Measurements from ENCODE around the gene CNGA2.

Gene CNGA2

DNA sequence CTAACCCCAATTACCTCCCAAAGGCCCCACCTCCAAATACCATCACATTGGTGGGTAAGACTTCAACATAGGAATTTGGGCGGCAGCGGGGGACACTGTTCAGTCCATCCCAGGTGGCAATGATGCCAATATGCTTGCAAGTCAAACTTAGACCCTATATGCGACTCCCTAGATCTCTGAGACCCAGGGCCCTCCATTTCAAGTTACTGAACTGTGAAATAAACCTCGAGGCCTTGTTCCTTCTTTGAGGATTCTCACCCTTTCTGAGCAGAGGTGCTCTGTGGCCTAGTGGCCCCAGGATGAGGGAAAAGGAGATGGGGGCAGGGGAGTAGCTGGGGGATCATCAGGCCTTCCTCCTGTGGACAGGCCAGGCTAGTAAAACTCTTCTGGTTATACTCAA, 44.7 kb downstream of the CNGA2 start:
- in situ Hi-C loops (cut with MboI; ENCODE audit: low pct_unique_long_range_greater_than_20kb, low sequenced_read_pairs, unreplicated experiment) = no loop called here

DNA sequence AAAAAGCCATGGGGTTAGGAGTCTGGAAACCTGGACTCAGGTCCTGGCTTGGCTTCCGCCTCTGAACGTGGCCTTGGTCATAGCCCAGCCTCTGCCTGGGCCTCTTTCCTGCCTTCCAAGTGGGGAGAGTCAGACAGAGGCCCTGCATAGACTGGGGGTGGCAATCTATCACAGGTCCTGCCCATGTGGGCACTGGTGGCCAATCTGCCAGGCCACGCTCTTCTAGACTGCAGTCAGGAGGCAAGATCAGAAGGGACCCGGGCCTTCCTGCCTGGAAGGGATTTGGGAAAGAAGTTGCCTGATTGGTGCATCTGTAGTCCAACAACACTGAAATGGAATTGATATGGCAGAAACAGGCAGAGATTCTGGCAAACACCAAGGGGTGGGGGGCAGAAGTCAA, 46.1 kb downstream of the CNGA2 start:
- TF ChIP-seq CTCF (IDR thresholded peaks at IDR 0.05; ENCODE audit: extremely low read depth, insufficient read depth, missing control alignments) = no peak
- in situ Hi-C loops (cut with MboI; ENCODE audit: low pct_unique_long_range_greater_than_20kb, low sequenced_read_pairs, unreplicated experiment) = no loop called here
- no peak for DNase-seq (ENCODE audit: low spot score)

More for the DNA sequence above, 44.7 kb downstream of the CNGA2 start:
- no peak for TF ChIP-seq CTCF (IDR thresholded peaks at IDR 0.05; ENCODE audit: extremely low read depth, insufficient read depth, missing control alignments)
- DNase-seq (ENCODE audit: low spot score) = no peak

DNA sequence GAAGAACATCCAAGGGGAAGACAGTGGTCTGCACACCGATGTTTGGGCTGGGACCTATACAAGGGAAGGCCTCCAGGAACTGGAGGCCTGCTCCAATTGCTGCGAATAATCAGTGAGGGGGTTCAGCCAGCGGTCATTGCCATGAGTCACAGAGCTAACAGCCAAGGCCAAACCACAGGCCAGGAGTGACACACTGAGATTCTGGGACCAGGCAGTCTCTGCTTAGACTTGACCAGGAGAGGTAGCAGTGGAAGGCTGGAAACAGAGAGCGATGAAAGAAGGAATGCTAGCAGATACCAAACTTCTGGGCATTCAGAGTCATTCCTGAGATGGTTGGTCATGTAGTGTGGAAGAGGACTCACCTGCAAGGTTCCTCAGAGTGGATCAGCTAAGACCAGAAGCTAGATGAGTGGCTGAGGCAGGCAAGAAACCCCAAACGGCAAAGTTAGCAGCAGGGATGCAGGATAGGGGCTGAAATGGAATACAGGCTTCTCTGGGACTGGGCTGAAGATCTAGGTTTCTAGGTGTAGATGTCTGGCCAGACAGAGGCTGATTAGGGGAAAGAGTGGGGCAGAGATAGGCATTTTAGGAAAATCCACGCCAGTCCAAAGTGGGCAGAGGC, 54.7 kb downstream of the CNGA2 start:
- in situ Hi-C loops (cut with MboI; ENCODE audit: low pct_unique_long_range_greater_than_20kb, low sequenced_read_pairs, unreplicated experiment) = no loop called here
- no peak for TF ChIP-seq CTCF (IDR thresholded peaks at IDR 0.05; ENCODE audit: extremely low read depth, insufficient read depth, missing control alignments)
- no peak for DNase-seq (ENCODE audit: low spot score)

- in situ Hi-C loops (cut with MboI; ENCODE audit: low pct_unique_long_range_greater_than_20kb, low sequenced_read_pairs, unreplicated experiment) = no loop called here
- no peak for DNase-seq (ENCODE audit: low spot score)
- no peak for TF ChIP-seq CTCF (IDR thresholded peaks at IDR 0.05; ENCODE audit: extremely low read depth, insufficient read depth, missing control alignments)
These were observed 56.1 kb downstream of the CNGA2 start for GRCh38 chrX:151790481-151791160.

DNA sequence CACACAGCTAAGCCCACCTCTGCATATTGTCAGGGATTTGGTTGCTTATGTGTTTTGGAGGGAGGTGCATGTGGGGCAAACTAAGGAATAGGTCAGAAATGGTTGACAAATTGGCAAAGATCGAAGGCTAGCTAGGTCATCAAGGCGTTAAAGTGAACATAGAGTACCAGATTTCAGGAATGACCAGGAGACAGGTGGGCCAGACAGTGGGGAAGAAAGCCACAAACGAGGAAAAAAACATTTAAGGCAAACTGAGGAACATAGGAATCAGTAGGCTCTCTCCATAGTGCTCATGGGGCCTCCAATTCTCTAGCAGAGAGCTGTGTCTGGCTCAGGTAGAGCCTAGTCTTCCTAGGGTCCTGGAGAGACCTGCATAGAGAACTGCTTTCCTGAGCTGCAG, 57.4 kb downstream of the CNGA2 start:
- DNase-seq (ENCODE audit: low spot score) = no peak
- in situ Hi-C loops (cut with MboI; ENCODE audit: low pct_unique_long_range_greater_than_20kb, low sequenced_read_pairs, unreplicated experiment) = no loop called here
- TF ChIP-seq CTCF (IDR thresholded peaks at IDR 0.05; ENCODE audit: extremely low read depth, insufficient read depth, missing control alignments) = no peak

GRCh38 chrX:151792505-151792904, 58.0 kb downstream of the CNGA2 start:
- TF ChIP-seq CTCF (IDR thresholded peaks at IDR 0.05; ENCODE audit: extremely low read depth, insufficient read depth, missing control alignments) = no peak
- in situ Hi-C loops (cut with MboI; ENCODE audit: low pct_unique_long_range_greater_than_20kb, low sequenced_read_pairs, unreplicated experiment) = no loop called here
- DNase-seq (ENCODE audit: low spot score) = no peak

Measured in GM13977 (cell line).